ENCODE data around the gene BNIP1.

BNIP1 gene

DNA sequence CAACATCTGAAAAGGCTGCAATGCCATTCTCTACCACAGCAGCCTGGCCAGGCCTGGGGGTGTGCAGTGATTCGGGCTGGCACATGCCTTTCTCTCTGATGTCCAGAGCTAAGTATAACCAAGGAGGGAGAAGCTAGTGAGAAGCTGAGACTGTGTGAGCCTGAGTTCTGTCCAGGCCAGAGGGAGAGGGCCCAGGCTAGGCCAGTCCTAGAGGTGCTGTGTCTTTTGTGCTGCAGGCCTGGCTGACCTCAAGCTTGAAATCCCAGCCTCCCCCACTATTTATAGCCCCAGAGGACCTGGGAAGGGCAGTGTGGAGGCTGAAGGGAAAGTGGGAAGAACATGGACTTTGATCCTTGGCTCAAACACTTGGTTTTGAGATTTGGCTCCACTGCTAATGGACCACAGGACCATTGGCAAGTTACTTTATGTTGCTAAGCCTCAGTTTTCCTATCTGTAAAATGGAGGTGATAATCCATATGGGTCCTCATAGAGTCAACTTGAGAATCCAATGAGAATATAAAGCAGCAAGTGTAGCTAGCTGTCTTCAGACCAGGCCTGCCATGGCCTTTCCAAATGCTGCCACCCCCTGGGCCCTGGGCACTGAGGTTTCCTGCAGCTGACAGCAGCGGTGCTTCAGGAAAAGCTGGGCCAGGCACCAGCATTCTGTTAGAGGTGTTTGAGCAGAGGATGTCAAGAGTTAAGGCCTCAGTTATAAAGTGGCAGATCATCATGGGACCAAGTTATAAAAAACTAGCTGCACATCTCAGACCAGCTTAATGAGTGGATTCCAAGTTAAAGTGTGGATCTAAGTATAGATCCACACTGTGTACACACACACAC lies 21.1 kb downstream of the BNIP1 start:
- DNase-seq (ENCODE audit: low spot score), result no peak

DNA sequence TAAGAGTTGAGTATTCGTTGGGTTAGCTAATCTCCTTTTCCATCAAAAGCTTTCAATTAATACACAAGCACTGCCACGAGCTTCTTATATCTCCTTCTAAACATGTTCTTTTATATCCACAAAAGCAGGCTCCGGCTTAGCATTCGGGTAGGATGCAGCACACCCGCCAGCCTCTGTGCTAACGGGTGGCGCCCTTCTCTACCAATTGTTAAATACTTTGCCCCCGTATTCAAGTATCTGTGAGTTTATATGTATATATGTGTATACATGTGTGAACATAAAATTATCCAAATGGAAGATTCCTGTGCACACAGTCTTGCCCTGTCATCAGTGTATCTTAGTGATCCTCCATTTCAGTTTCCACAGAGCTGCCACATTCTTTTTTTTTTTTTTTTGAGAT lies 27.8 kb downstream of the BNIP1 start:
- DNase-seq (ENCODE audit: low spot score), result no peak

DNA sequence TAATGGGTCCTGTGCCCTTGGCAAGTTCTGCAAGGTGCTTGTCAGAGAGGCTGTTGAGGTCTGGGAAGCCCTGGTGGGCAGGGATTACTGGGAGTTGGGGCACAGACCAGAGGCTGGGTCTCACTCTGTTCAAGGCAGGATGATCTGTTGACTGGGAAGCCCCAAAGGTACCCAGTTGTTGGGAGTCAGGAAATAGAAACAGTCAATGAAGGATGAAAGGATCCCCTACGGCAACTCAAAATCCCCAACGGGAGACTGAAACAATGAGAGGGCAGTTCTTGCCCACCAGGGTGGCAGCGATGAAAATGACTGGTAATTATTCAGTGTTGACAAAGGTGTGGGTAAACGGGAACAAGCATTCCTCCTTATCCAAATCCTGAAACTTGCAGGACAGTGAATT lies 31.2 kb downstream of the BNIP1 start:
- no peak for DNase-seq (ENCODE audit: low spot score)

DNA sequence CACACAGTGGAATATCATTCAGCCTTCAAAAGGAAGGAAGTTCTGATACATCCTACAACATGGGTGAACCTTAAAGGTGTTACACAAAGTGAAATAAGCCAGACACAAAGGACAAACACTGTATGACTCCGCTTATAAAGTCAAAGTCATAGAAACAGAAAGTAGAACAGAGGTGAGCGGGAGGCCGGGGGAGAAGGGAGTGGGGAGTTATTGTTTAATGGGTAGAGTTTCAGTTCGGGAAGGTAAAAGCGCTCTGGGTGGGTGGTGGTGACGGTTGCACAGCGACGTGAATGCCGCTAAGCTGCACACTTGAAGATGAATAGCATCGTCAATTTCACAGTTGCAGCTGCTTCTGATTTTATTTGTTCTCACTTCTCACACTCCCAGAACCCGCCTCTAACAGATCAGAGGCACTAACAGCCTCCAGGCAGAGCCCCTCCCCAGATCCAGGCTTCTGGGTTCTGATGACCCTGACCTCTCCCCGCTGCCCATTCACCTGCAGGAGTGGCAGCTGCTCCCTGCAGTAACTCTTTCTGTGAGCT lies 34.1 kb downstream of the BNIP1 start:
- DNase-seq (ENCODE audit: low spot score), result no peak

DNA sequence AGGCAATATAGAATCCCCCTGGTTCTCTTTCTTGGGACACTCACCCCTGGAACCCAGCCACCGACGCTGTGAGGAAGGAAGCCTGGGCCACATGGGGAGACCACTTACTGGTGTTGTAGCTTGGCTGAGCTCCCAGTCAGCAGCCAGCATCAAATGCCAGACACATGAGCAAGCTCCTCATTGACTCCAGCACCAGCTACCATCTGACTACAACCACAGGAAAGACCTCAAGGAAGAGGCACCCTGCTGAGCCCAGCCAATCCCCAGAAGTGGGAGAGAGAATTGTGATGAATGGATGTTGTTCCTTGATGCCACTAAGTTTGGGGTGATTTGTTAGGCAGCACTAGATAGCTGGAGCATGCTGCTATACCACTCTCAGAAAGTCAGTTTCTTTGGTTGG lies 36.0 kb downstream of the BNIP1 start:
- DNase-seq (ENCODE audit: low spot score), result no peak

DNA sequence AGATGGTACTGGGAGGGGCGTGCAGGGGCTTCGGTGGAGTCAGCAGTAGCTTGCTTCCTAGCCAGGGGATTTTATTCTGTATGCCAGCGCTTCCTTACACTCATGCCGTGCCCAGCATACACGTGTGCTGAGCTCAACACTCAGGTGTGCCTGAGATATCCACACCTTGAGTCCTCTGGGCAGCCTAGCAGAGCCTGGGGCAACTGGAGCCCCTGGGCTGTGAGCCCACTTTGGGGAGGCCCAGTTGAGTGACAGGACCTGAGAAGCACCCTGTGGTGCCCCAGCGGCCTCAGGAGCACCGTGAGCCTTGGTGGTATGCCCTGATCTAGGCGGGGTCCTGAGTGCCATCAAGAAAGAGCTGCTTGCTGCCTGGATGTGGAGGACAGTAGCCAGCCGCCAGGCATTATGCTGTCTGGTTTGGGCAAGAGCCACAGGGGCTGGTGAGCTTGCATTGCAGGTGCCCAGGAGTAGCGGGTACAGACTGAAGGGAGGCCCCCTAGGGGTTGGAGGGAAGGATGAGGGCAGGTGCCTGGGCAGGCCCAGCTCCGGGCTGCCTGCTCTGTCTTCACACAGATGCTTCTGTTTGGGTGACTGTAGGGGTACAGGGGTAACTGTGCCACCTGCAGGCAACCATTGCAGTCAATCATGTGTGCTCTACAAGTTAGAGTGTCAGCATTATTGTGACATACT lies 42.9 kb downstream of the BNIP1 start:
- no peak for DNase-seq (ENCODE audit: low spot score)

DNA sequence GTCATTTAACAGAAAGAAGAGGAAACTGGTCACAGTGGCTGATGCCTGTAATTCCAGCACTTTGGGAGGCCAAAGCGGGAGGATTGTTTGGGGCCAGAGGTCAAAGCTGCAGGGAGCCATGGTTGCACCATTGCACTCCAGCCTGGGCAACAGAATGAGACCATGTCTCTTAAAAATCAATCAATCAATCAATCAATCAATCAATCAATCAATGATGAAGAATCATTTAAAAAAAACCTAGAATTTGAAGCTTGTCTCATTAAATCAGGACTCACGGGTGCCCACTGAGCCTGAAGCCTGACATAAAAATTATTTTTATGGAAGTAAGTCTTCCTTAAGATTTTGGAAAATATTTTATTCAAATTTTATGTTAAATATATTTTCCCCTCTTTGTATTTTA lies 43.9 kb downstream of the BNIP1 start:
- no peak for DNase-seq (ENCODE audit: low spot score)

DNA sequence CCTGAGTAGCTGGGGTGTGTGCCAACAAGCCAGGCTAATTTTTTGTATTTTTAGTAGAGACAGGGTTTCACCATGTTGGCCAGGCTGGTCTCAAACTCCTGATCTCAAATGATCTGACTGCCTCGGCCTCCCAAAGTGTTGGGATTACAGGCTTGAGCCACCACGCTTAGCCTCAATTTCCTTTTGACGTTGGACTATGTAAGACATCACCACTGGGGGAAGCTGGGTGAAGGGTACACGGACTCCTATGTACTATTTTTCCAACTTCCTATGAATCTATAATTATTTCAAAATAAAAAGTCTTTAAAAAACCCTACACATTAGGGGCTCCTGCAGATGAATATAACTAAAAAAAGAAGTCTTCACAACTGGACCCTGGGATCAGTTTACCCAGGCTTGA lies 46.7 kb downstream of the BNIP1 start:
- DNase-seq (ENCODE audit: low spot score), result no peak

DNA sequence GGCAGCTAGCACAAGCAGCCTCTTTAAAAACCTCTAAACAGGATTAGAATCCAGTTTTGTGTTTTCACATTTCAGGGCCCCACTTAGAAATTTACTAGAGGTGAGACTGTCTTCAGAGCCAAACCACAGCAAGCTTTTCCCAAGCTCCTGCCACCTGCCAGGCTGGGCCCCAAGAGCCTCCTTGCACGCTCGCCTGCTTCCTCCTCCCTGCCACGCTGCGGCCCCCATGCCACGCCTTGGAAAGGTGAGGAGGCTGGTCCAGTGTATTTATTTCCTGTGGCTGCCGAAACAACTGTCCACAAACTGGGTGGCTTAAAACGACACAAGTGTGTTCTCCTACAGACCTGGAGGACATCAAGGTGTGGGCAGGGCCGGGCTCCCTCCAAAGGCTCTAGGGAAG lies 47.2 kb downstream of the BNIP1 start:
- no peak for DNase-seq (ENCODE audit: low spot score)

DNA sequence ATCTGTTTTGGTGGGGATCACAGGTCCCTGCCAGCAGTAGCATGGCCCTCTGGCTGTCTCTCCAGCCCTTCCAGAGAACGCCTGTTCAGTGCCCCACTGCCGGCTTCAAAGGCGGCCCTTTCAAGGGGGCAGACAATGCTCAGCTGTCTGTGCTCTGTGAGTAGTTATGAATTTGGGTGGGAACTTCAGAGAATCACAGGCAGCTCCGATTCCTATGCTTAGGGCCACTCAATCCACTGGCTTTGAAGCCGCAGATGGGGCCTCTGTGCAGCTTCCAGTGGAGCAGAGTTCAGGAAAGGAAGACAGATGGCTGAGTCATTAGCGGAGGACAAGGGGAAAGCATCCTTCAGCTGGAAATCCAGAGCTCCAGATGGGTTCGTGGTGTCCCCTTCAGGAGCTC lies 48.2 kb downstream of the BNIP1 start:
- DNase-seq (ENCODE audit: low spot score), result no peak

DNA sequence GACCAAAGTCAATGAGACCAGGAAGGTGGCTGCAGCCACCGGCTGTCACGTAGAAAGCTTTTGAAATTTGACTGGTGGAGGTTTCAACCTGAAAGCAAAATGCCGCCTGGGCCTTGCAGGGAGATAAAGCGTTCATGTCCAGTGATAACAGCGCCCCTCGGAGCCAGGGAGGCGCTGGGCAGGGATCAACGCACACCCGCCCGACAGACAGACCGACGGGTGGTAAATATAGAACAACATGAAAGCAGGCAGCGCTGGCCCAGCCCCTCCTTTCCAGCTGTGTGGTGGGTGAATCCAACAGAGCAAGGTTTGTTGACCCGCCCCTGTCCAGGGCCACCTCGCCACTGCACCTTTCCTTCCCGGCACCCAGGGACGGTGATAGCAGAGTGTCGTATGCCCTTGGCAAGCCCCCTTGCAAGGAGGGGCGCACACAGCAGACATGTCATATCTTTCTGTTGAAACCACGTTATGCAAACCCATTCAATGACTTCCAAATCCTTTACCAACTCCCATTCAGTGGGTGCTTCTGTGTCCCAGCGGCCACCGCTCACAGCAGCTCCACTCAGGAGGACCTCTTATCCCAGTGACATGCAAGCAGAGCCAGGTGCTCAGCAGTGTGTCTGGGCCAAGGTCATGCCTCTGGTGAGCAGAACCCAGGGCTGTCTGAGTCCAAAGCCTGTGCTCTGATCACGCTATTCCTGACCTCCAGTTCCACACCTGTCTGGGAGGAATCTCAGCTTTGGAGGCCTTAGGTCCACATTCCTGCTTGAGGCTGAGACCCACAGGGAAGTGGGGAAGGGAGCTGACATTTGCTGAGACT lies 52.0 kb downstream of the BNIP1 start:
- no peak for DNase-seq (ENCODE audit: low spot score)

DNA sequence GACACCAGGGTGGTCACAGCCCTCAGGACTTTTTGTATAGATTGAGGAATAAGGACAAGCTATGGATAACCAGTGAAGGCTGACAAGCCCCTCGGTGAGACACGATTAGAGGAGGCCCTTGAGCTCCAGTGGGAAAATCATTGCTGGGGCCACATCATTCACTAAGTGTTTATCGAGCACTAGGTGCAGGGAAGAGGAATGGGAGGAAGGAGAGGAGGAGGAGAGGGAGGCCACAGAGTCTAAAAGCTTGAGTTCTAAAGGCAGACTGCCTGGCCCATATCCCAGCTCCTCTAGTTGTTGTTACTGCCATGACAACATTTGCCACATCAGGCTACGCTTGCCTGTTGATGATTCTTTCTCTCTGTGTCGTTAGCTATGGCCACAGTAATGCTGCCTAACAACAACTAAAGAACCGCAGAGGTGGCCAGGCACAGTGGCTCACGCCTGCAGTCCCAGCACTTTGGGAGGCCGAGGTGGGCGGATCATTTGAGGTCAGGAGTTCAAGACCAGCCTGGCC lies 53.1 kb downstream of the BNIP1 start:
- DNase-seq (ENCODE audit: low spot score), result no peak

DNA sequence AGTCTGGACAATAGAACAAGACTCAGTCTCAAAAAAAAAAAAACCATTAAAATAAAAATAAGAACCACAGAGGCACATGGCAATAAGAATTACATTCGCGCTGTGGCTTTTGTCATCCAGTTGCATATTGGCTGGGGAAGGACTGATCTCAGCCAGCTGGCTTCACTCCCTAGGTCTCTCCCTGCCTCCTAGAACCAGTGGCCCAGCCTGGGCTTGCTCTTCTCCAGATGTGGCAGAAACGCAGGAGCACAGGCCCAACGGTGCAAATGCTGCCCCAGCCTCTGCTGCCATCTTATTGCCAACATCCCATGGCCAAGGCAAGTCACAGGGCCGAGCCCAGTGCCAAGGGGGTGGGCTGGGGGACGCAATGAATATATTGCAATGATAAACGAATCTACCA lies 53.7 kb downstream of the BNIP1 start:
- no peak for DNase-seq (ENCODE audit: low spot score)

DNA sequence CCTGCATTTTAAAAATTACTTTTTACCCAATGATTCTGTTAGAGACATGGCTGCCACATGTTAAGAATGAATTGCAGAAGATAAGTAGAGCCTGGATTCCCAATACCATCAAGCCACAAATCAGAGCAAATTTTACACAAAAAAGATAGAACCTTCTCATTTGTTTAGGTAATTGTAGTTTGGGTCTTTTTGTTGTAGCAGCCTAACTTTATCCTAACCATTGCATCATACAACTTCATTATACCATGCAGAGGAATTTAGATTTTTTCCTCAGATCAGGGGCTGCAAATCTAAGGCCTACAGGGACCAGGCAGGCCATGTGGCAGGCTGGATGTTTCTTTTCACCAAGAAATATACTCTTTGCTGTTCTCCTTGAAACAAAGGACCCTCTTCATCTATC lies 56.0 kb downstream of the BNIP1 start:
- DNase-seq (ENCODE audit: low spot score), result no peak

DNA sequence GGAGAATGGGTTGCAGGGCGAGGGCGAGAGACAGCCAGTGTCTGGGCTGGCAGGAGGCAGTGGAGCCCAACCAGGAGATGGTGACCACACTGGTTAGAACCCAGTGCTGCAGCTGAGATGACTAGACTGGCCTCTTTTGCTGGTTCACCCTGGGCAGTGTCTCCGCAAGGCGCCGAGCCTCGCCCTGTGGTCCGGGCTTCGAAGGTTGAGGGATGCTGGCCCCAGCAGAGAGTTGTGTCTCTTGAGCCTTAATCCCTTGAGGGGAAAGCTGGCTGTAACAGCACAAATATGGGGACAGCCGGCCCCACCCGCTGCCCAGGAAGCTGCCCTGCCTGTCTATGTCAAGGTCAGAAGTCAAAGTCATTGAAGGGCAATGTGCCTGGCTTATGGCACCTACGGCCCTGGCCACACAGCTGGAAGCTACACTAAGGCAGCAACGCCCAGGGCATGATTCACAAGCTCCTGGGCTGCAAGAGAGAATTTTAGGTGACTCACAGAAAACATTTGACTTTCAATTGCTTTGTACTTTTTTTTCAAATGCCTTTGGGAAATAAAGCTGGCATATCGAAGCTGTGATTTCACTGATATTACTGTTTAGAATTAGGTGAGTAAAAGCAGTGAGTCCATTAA lies 57.4 kb downstream of the BNIP1 start:
- no peak for DNase-seq (ENCODE audit: low spot score)

DNA sequence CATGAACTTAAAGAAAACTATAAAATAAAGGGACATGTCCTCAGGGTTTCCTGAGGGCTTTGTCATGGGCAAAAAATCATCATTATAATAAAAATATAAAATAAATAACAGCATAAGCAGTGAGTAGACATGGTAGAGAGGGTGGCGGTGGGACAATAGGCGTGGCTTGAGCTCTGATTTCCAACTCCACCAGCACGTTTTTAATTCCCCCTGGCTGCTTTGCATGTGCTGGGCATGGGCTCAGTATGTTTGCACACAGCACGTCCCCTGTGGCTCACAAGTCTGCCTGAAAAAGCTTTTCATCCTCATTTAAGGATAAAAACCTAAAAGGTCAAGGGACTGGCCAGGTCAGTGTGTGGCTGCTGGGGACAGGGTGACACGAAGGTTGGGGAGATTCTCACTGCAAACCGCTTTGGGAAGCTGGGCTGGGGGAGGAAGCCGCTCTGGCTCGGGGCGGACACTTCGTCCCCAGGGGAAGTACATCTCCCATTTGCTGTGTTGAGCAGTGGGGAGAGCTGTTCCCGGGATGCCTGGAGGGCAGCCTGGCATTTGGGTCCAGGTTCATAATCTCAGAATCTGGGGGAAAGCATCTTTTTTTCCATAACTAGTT lies 58.0 kb downstream of the BNIP1 start:
- no peak for DNase-seq (ENCODE audit: low spot score)

DNA sequence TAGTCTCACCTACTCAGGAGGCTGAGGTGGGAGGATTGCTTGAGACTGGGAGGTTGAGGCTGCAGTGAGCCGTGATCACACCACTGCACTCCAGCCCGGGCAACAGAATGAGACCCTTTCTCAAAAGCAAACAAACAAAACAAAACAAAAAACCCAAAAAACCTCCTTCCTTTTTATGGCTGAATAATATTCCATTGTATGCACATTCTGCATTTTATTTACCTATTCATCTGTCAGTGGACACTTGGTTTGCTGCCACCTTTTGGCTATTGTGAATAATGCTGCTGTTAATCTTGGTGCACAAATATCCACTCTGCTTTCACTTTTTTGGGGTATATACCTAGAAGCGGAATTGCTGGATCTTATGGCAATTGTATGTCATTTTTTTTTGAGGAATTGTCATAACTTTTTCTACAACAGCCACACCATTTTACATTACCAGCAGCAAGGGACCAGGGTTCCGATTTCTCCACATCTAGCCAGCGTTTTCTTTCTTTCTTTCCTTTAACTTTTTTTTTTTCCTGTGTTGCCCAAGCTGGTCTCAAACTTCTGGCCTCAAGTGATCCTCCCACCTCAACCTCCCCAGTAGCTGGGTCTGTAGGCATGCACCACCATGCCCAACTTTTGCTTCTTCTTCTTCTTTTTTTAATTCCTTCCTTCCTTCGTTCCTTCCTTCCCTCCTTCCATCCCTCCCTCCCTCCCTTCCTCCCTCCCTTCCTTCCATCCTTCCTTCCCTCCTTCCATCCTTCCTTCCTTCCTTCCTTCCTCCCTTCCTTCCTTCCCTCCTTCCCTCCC lies 60.1 kb downstream of the BNIP1 start:
- no peak for DNase-seq (ENCODE audit: low spot score)

DNA sequence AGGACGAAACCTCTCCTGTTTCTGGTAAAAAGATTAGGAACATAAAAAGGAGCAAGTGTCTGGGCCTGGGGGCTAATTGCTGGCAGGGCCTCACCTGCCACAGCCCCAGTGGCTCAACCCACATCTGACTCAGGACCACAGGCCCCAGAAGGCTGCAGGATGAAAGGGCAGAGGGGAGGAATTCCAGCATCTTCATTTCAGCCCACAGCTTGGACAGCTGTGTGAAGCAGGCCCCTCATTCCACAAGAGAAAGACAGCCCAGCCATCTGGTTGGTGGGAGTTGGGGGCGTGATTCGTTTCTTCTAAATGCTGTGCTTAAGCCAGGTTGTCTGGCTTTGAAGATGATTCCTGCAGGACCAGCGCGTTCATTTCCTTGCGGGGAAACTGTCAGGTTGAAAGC lies 61.6 kb downstream of the BNIP1 start:
- DNase-seq (ENCODE audit: low spot score), result no peak

DNA sequence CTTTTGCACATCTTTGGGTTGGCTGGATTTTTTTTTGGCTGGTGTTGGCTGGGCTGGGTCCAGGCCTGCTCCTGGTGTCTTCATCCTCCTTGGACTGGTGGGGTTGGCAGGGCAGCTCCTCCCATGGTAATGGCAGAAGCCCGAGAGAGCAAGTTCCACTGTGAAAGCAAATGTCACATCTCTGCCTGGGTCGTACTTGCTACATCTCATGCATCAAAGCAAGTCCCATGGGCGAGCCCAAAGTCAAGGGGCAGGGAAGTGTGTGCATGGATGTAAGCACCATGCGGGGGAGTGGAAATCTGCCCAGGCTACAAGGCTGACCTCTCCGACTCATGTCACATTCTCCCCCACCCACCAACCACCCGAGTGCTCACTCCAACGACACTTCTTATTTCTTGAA lies 64.0 kb downstream of the BNIP1 start:
- DNase-seq (ENCODE audit: low spot score), result no peak

DNA sequence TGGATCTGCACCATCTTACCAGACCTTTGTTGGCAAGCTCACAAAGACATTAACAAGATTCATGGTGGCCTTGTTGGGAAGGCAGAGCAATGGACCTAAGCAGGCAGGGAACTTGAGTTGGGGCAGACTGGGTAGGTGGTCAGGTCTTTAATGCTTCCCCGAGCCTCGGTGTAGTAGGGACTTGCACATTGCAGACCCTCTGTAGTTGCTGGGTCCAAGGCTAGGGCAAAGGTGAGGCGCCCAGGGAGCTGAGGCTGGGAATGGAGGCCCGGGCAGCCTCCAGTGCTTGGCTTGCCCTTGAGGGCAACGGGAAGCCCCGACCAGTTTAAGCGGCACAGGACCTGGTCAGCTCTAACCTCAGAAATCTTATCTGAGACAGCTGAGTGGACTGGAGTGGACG lies 66.5 kb downstream of the BNIP1 start:
- DNase-seq (ENCODE audit: low spot score), result no peak

DNA sequence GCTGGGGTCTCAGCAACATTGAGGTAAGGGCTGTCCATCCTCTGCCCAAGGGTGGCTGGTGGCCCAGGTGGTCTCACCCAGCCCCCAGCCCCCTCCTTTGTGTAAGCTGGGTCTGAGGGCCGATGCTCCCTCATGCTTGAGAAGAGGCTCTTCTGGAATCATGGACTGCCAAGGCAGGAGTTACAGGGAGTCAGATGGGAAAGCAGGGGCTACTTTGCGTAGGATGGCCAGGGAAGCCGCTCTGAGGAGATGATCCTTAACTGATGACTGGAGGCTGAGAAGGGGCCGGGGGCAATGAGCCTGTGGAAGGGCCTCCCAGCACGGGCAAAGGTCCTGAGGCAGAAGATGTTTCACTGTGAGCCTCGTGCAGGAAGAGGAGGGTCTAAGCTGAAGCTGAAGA lies 67.0 kb downstream of the BNIP1 start:
- no peak for DNase-seq (ENCODE audit: low spot score)

Data from HuH-7.5 (cell line).